Measurements from ENCODE around the gene ATP5MC3. TPM values are rescaled to one million over a fixed set of nuclear protein-coding genes. Genes with fewer than 3 reads are reported as not detected.

The ATP5MC3 gene
- total and polyA plus RNA-seq, 2 experiments from 2014 or later = 145 to 365 TPM

DNA sequence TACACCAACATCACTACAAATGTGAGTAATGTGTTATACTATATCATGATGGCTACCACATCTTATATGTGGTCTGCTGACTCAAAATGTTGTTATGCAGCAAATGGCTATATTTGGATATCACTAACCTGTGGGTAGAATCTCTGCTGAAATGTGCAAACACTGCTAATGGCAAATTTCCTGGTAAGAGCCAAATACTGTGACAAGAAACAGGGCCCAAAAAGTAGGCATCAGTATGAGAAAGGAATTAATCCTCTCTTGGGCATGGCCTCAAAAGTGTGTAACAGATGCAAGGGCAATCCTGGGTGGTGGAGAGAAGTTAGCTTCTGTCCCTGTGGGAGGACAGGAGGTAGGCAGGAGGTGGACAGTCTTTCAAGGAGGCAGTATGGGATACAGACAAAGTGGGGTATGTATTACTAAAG, 26.8 kb downstream of the ATP5MC3 start:
- H3K9ac ChIP-seq = no peak overlapping the region
- no peak overlapping the region for H3K4me3 ChIP-seq
- in situ Hi-C loops (cut with MboI) = no loop called here
- no peak overlapping the region for H2AFZ ChIP-seq
- H3K27me3 ChIP-seq (replicated peaks; ENCODE audit: insufficient read depth) = no peaks in the 10 kb centered on the region
- peak overlapping the region; percentile 8 for H3K4me2 ChIP-seq (ENCODE audit: unreplicated experiment)
- peaks cover 28% of the 10 kb centered on the region; the same call in 1 of the 2 replicates for H4K20me1 ChIP-seq (ENCODE audit: insufficient read depth)
- H3K79me2 ChIP-seq (ENCODE audit: insufficient read depth) = peaks cover 99% of the 10 kb centered on the region
- H3K36me3 ChIP-seq (ENCODE audit: low read depth) = 0 out of 2 replicates have a peak, but pooled peaks cover 8% of the 10 kb centered on the region
- peaks cover 12% of the 10 kb centered on the region for H3F3A ChIP-seq (ENCODE audit: insufficient read depth)
- H3K4me1 ChIP-seq (ENCODE audit: insufficient read depth) = peaks cover 12% of the 10 kb centered on the region
- no peaks in the 10 kb centered on the region for H3K9me3 ChIP-seq (ENCODE audit: low read depth)
- peak overlapping the region; percentile 52 for H3K27ac ChIP-seq
- TF ChIP-seq EZH2phosphoT487 (IDR thresholded peaks at IDR 0.05; ENCODE audit: insufficient read depth, low read depth) (peak; percentile 84), EZH2 (IDR thresholded peaks at IDR 0.05; ENCODE audit: insufficient read depth, poor library complexity, severe bottlenecking) (no peak)
- H3K9me2 ChIP-seq (ENCODE audit: insufficient read depth) = no peaks in the 10 kb centered on the region
- peak; percentile 78 for DNase-seq

DNA sequence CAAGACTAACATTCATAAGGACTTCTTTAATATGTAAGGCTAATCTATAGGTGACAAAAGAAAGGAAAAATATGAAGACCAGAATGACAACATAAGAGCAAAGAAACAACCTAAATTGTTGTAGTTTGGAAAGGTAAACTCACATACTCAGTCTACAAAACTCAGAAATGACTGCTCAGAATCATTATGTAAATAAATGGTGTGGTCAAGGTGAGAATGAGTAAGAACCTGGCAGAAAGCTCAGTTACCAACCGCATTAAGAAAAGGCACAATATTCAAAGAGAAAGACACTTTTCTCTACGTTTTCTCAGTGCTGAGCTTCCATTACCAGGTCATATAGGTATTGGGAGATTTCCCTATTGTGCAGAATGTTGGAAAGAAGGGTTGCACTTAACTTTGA, 29.3 kb downstream of the ATP5MC3 start:
- H4K20me1 ChIP-seq (ENCODE audit: insufficient read depth) = peaks cover 37% of the 10 kb centered on the region; the same call in 1 of the 2 replicates
- 83 to 90% methylated on average over 2 of the region's 2 CpGs for WGBS, 2 experiments (ENCODE audit: low coverage in 1 of 2, low lambda C conversion rate in 2 of 2, missing lambda C conversion rate in 2 of 2)
- H2AFZ ChIP-seq = no peak overlapping the region
- H3K9me2 ChIP-seq (ENCODE audit: insufficient read depth) = no peaks in the 10 kb centered on the region
- H3K36me3 ChIP-seq (ENCODE audit: low read depth) = peaks cover 17% of the 10 kb centered on the region; the same call in 1 of the 2 replicates
- DNase-seq = no peak
- no peaks in the 10 kb centered on the region for H3K9me3 ChIP-seq (ENCODE audit: low read depth)
- H3K27me3 ChIP-seq (replicated peaks; ENCODE audit: insufficient read depth) = no peaks in the 10 kb centered on the region
- peaks cover 12% of the 10 kb centered on the region for H3F3A ChIP-seq (ENCODE audit: insufficient read depth)
- no peak overlapping the region for H3K27ac ChIP-seq
- no peak overlapping the region for H3K4me3 ChIP-seq
- in situ Hi-C loops (cut with MboI) = no loop called here
- peaks cover 99% of the 10 kb centered on the region for H3K79me2 ChIP-seq (ENCODE audit: insufficient read depth)
- H3K9ac ChIP-seq = no peak overlapping the region
- no peak overlapping the region for H3K4me2 ChIP-seq (ENCODE audit: unreplicated experiment)
- H3K4me1 ChIP-seq (ENCODE audit: insufficient read depth) = peaks cover 18% of the 10 kb centered on the region
- no peak for TF ChIP-seq EZH2 (IDR thresholded peaks at IDR 0.05; ENCODE audit: insufficient read depth, poor library complexity, severe bottlenecking)
- no peak for TF ChIP-seq EZH2phosphoT487 (IDR thresholded peaks at IDR 0.05; ENCODE audit: insufficient read depth, low read depth)

DNA sequence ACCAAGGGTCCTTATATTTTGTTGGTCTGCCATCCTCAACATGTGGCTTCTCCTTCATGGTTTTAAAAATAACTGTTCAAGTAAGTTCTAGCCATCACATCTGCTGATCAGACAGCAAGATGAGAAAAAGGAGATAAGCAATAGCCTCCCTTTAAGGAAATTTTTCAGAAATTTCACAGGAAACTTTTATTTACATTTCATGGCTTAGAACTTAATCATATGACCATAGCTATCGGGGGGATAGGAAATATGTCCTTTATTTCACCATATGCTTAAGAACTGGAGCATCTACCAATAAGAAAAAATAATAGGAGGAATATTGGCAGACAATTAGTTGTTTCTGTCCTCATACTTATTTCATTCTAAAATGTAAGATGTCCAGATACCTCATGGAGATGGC, 29.7 kb downstream of the ATP5MC3 start:
- no peak overlapping the region for H3K4me3 ChIP-seq
- 96 to 98% methylated on average over 1 of the region's 1 CpG for WGBS, 2 experiments (ENCODE audit: low coverage in 1 of 2, low lambda C conversion rate in 2 of 2, missing lambda C conversion rate in 2 of 2)

DNA sequence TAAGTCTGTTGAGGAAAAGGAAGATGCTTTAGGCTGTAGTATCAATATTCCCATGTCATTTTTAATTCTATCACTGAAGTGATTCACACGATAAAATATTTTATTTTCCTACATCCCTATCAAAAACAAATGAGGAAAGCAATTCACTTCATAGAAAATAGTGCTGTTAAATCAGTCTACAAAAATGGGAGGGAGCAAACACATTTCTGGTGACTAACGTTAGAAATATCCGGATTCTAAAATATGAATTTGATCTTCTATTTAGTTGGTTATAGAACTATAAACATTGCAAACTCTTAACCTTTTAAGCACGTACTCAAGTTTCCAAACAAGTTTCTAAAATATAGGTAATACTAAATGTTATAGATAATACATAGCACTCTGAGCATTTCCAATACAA, 34.3 kb downstream of the ATP5MC3 start:
- Histone ChIP-seq H3K27me3 (replicated peaks; ENCODE audit: insufficient read depth) (no peaks in the 10 kb centered on the region), H4K20me1 (ENCODE audit: insufficient read depth) (peaks cover 31% of the 10 kb centered on the region; the same call in 1 of the 2 replicates), H3K4me3 (no peak overlapping the region), H3K36me3 (ENCODE audit: low read depth) (peaks cover 23% of the 10 kb centered on the region; the same call in 1 of the 2 replicates), H3K9me3 (ENCODE audit: low read depth) (no peaks in the 10 kb centered on the region), H2AFZ (no peak overlapping the region), H3F3A (ENCODE audit: insufficient read depth) (no peaks in the 10 kb centered on the region), H3K27ac (no peak overlapping the region), H3K79me2 (ENCODE audit: insufficient read depth) (peaks cover 100% of the 10 kb centered on the region), H3K9ac (no peak overlapping the region), H3K9me2 (ENCODE audit: insufficient read depth) (no peaks in the 10 kb centered on the region), H3K4me2 (ENCODE audit: unreplicated experiment) (peak overlapping the region; percentile 18), H3K4me1 (ENCODE audit: insufficient read depth) (peaks cover 12% of the 10 kb centered on the region)
- 42 to 43% methylated on average over 4 of the region's 4 CpGs for WGBS, 2 experiments (ENCODE audit: low coverage in 1 of 2, low lambda C conversion rate in 2 of 2, missing lambda C conversion rate in 2 of 2)
- TF ChIP-seq EZH2 (IDR thresholded peaks at IDR 0.05; ENCODE audit: insufficient read depth, poor library complexity, severe bottlenecking) (no peak), EZH2phosphoT487 (IDR thresholded peaks at IDR 0.05; ENCODE audit: insufficient read depth, low read depth) (no peak)
- in situ Hi-C loops (cut with MboI) = no loop called here
- DNase-seq = peak; percentile 23

More for the DNA sequence above, 29.7 kb downstream of the ATP5MC3 start:
- Histone ChIP-seq H2AFZ (no peak overlapping the region), H4K20me1 (ENCODE audit: insufficient read depth) (peaks cover 41% of the 10 kb centered on the region; the same call in 1 of the 2 replicates), H3K4me1 (ENCODE audit: insufficient read depth) (peaks cover 23% of the 10 kb centered on the region), H3K9ac (no peak overlapping the region), H3K9me2 (ENCODE audit: insufficient read depth) (no peaks in the 10 kb centered on the region), H3K4me2 (ENCODE audit: unreplicated experiment) (no peak overlapping the region), H3F3A (ENCODE audit: insufficient read depth) (peaks cover 12% of the 10 kb centered on the region), H3K9me3 (ENCODE audit: low read depth) (no peaks in the 10 kb centered on the region), H3K27me3 (replicated peaks; ENCODE audit: insufficient read depth) (no peaks in the 10 kb centered on the region), H3K36me3 (ENCODE audit: low read depth) (peaks cover 17% of the 10 kb centered on the region; the same call in 1 of the 2 replicates), H3K79me2 (ENCODE audit: insufficient read depth) (peaks cover 99% of the 10 kb centered on the region), H3K27ac (no peak overlapping the region)
- TF ChIP-seq EZH2 (IDR thresholded peaks at IDR 0.05; ENCODE audit: insufficient read depth, poor library complexity, severe bottlenecking) (no peak), EZH2phosphoT487 (IDR thresholded peaks at IDR 0.05; ENCODE audit: insufficient read depth, low read depth) (no peak)
- in situ Hi-C loops (cut with MboI) = no loop called here
- no peak for DNase-seq

DNA sequence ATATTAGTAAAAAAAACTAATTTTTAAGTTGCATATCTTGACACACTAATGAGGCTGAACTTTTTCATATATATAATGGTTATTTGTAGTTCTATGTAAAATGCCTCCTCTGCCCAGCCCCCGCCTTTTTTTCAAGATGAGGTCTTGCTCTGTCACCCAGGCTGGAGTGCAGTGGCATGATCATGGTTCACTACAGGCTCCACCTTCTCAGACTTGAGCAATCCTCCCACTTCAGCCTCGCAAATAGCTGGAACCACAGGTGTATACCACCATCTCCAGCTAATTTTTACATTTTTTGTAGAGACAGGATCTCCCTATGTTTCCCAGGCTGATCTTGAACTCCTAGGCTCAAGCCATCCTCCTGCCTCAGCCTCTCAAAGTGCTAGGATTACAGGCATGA, 37.8 kb downstream of the ATP5MC3 start:
- no peaks in the 10 kb centered on the region for H3F3A ChIP-seq (ENCODE audit: insufficient read depth)
- peaks cover 12% of the 10 kb centered on the region for H3K36me3 ChIP-seq (ENCODE audit: low read depth)
- peaks cover 23% of the 10 kb centered on the region for H4K20me1 ChIP-seq (ENCODE audit: insufficient read depth)
- peaks cover 20% of the 10 kb centered on the region for H3K4me1 ChIP-seq (ENCODE audit: insufficient read depth)
- no peaks in the 10 kb centered on the region for H3K9me3 ChIP-seq (ENCODE audit: low read depth)
- H3K27ac ChIP-seq = no peak overlapping the region
- in situ Hi-C loops (cut with MboI) = no loop called here
- H3K9me2 ChIP-seq (ENCODE audit: insufficient read depth) = no peaks in the 10 kb centered on the region
- no peaks in the 10 kb centered on the region for H3K27me3 ChIP-seq (replicated peaks; ENCODE audit: insufficient read depth)
- WGBS, 2 experiments (ENCODE audit: low coverage in 1 of 2, low lambda C conversion rate in 2 of 2, missing lambda C conversion rate in 2 of 2) = 95 to 100% methylated on average over 2 of the region's 2 CpGs
- no peak for TF ChIP-seq EZH2 (IDR thresholded peaks at IDR 0.05; ENCODE audit: insufficient read depth, poor library complexity, severe bottlenecking)
- TF ChIP-seq EZH2phosphoT487 (IDR thresholded peaks at IDR 0.05; ENCODE audit: insufficient read depth, low read depth) = no peak
- H3K79me2 ChIP-seq (ENCODE audit: insufficient read depth) = peaks cover 99% of the 10 kb centered on the region
- no peak overlapping the region for H2AFZ ChIP-seq
- no peak overlapping the region for H3K4me3 ChIP-seq
- H3K9ac ChIP-seq = no peak overlapping the region
- no peak overlapping the region for H3K4me2 ChIP-seq (ENCODE audit: unreplicated experiment)
- DNase-seq = no peak

All from GM23248 (cell line).